Activated CD4-positive, alpha-beta T cell treated with anti-CD3 and anti-CD28 coated beads, Interleukin-2, amount 10 ng/mL, durations not matched to agents 7 days and 5 days (primary cell): ENCODE results near the gene ZNF831. TPM values are rescaled to one million over a fixed set of nuclear protein-coding genes. Genes with fewer than 3 reads are reported as not detected.

Experiments used
- CTCF ChIA-PET: fragments of 350-600 bp; sonication (Branson Sonifier 250); formaldehyde crosslinking; loops from one replicate; lab custom pipeline; 2021; ENCODE audit warnings: antibody characterized with exemption; lab: Charles Lee
- POLR2A ChIA-PET: fragments of 350-600 bp; sonication (Branson Sonifier 250); formaldehyde crosslinking; loops from one replicate; lab custom pipeline; 2021; ENCODE audit warnings: antibody characterized with exemption; lab: Charles Lee
- DNase-seq: peaks from one replicate; pipeline ENCODE4 v3.0.0-alpha.2; 2020
- H3K27ac Mint-ChIP-seq: one replicate; pipeline ENCODE4 v1.8.0; 2021; ENCODE audit warnings: mild to moderate bottlenecking, moderate library complexity, mixed read lengths
- H3K27me3 Mint-ChIP-seq: one replicate; pipeline ENCODE4 v1.8.0; 2021; ENCODE audit warnings: mixed read lengths
- H3K36me3 Mint-ChIP-seq: one replicate; pipeline ENCODE4 v1.8.0; 2021; ENCODE audit warnings: low read depth, mixed read lengths
- H3K4me1 Mint-ChIP-seq: one replicate; pipeline ENCODE4 v1.8.0; 2021; ENCODE audit warnings: mixed read lengths
- H3K4me3 Mint-ChIP-seq: one replicate; pipeline ENCODE4 v1.8.0; 2021; ENCODE audit warnings: mild to moderate bottlenecking, moderate library complexity, mixed read lengths
- H3K9me3 Mint-ChIP-seq: one replicate; pipeline ENCODE4 v1.8.0; 2021; ENCODE audit warnings: mixed read lengths
- total RNA-seq, 2 experiments: library from RNA; stranded (reverse); gene quantifications; one replicate each; pipeline ENCODE4 v1.2.3, GENCODE V29; 2021

Gene ZNF831
- total RNA-seq, 2 experiments from 2014 or later: 10.3 to 10.4 TPM

- POLR2A ChIA-PET: no interaction called here
- peaks cover 10% of the 10 kb centered on the region for H3K36me3 Mint-ChIP-seq
- H3K27ac Mint-ChIP-seq: peak overlapping the region; percentile 6
- H3K27me3 Mint-ChIP-seq: no peaks in the 10 kb centered on the region
- DNase-seq: no peak
- H3K4me3 Mint-ChIP-seq: no peak overlapping the region
- peaks cover 11% of the 10 kb centered on the region for H3K9me3 Mint-ChIP-seq
- CTCF ChIA-PET: interaction anchor here (1.1 kb wide), 1 partner anchor 81 kb away, joined by 4 read pairs; no protein-coding TSS in a partner anchor
- peaks cover 39% of the 10 kb centered on the region for H3K4me1 Mint-ChIP-seq
Observed at GRCh38 chr20:59125836-59126235, 37.8 kb upstream of the ZNF831 start.

- POLR2A ChIA-PET: no interaction called here
- Mint-ChIP-seq H3K27me3 (no peaks in the 10 kb centered on the region), H3K27ac (no peak overlapping the region), H3K4me3 (no peak overlapping the region), H3K4me1 (peaks cover 19% of the 10 kb centered on the region), H3K36me3 (no peaks in the 10 kb centered on the region), H3K9me3 (no peaks in the 10 kb centered on the region)
- no peak for DNase-seq
- CTCF ChIA-PET: no interaction called here
Observed at GRCh38 chr20:59127839-59128238, 35.8 kb upstream of the ZNF831 start.

- Mint-ChIP-seq H3K9me3 (no peaks in the 10 kb centered on the region), H3K4me1 (peaks cover 2% of the 10 kb centered on the region), H3K36me3 (no peaks in the 10 kb centered on the region), H3K27ac (no peak overlapping the region), H3K27me3 (peaks cover 5% of the 10 kb centered on the region), H3K4me3 (no peak overlapping the region)
- no peak for DNase-seq
- ChIA-PET CTCF (interaction anchor here (0.7 to 1.2 kb wide), 2 partner anchors 10 to 90 kb away, joined by 3 read pairs; no protein-coding TSS in a partner anchor), POLR2A (no interaction called here)
Observed at GRCh38 chr20:59131551-59132285, 31.9 kb upstream of the ZNF831 start.

GRCh38 chr20:59134182-59134581, 29.4 kb upstream of the ZNF831 start:
- CTCF ChIA-PET: no interaction called here
- no peak for DNase-seq
- Mint-ChIP-seq H3K36me3 (no peaks in the 10 kb centered on the region), H3K4me3 (no peak overlapping the region), H3K27ac (no peak overlapping the region), H3K27me3 (peaks cover 6% of the 10 kb centered on the region), H3K9me3 (no peaks in the 10 kb centered on the region), H3K4me1 (no peaks in the 10 kb centered on the region)
- POLR2A ChIA-PET: no interaction called here

- H3K27me3 Mint-ChIP-seq: peaks cover 6% of the 10 kb centered on the region
- no peak for DNase-seq
- POLR2A ChIA-PET: no interaction called here
- no peaks in the 10 kb centered on the region for H3K36me3 Mint-ChIP-seq
- H3K9me3 Mint-ChIP-seq: no peaks in the 10 kb centered on the region
- CTCF ChIA-PET: no interaction called here
- no peak overlapping the region for H3K27ac Mint-ChIP-seq
- H3K4me3 Mint-ChIP-seq: no peak overlapping the region
- H3K4me1 Mint-ChIP-seq: no peaks in the 10 kb centered on the region
Observed at GRCh38 chr20:59135093-59135492, 28.5 kb upstream of the ZNF831 start.

GRCh38 chr20:59136027-59136426, 27.6 kb upstream of the ZNF831 start:
- Mint-ChIP-seq H3K27ac (no peak overlapping the region), H3K4me1 (no peaks in the 10 kb centered on the region), H3K27me3 (peaks cover 6% of the 10 kb centered on the region), H3K4me3 (no peak overlapping the region), H3K36me3 (no peaks in the 10 kb centered on the region), H3K9me3 (no peaks in the 10 kb centered on the region)
- ChIA-PET CTCF (interaction anchor here (0.9 to 1.3 kb wide), 2 partner anchors 14 to 38 kb away, joined by 3 to 4 read pairs; no protein-coding TSS in a partner anchor), POLR2A (no interaction called here)
- no peak for DNase-seq

- Mint-ChIP-seq H3K4me1 (no peaks in the 10 kb centered on the region), H3K27ac (no peak overlapping the region), H3K27me3 (peaks cover 6% of the 10 kb centered on the region), H3K9me3 (no peaks in the 10 kb centered on the region), H3K36me3 (no peaks in the 10 kb centered on the region), H3K4me3 (no peak overlapping the region)
- no peak for DNase-seq
- CTCF ChIA-PET: no interaction called here
- POLR2A ChIA-PET: no interaction called here
Observed at GRCh38 chr20:59137532-59137931, 26.1 kb upstream of the ZNF831 start.

GRCh38 chr20:59138114-59138748, 25.4 kb upstream of the ZNF831 start:
- POLR2A ChIA-PET: no interaction called here
- Mint-ChIP-seq H3K4me3 (no peak overlapping the region), H3K4me1 (no peaks in the 10 kb centered on the region), H3K27ac (no peak overlapping the region), H3K27me3 (peaks cover 6% of the 10 kb centered on the region), H3K36me3 (no peaks in the 10 kb centered on the region), H3K9me3 (no peaks in the 10 kb centered on the region)
- CTCF ChIA-PET: interaction anchor here (0.5 kb wide), 1 partner anchor 51 kb away, joined by 5 read pairs; no protein-coding TSS in a partner anchor
- DNase-seq: no peak

- H3K9me3 Mint-ChIP-seq: no peaks in the 10 kb centered on the region
- no peak for DNase-seq
- H3K4me3 Mint-ChIP-seq: no peak overlapping the region
- peaks cover 12% of the 10 kb centered on the region for H3K4me1 Mint-ChIP-seq
- no peak overlapping the region for H3K27ac Mint-ChIP-seq
- POLR2A ChIA-PET: no interaction called here
- CTCF ChIA-PET: no interaction called here
- H3K27me3 Mint-ChIP-seq: peaks cover 6% of the 10 kb centered on the region
- no peaks in the 10 kb centered on the region for H3K36me3 Mint-ChIP-seq
Observed at GRCh38 chr20:59139998-59140397, 23.6 kb upstream of the ZNF831 start.

GRCh38 chr20:59141818-59142581, 21.6 kb upstream of the ZNF831 start:
- Mint-ChIP-seq H3K4me1 (peaks cover 32% of the 10 kb centered on the region), H3K27me3 (no peaks in the 10 kb centered on the region), H3K4me3 (no peak overlapping the region), H3K9me3 (no peaks in the 10 kb centered on the region), H3K27ac (no peak overlapping the region), H3K36me3 (peaks cover 2% of the 10 kb centered on the region)
- ChIA-PET POLR2A (no interaction called here), CTCF (interaction anchor here (0.9 to 2.1 kb wide), 4 partner anchors 10 to 31 kb away, joined by 3 to 7 read pairs (median 4); no protein-coding TSS in a partner anchor)
- DNase-seq: no peak

- Mint-ChIP-seq H3K27me3 (no peaks in the 10 kb centered on the region), H3K36me3 (peaks cover 13% of the 10 kb centered on the region), H3K9me3 (no peaks in the 10 kb centered on the region), H3K4me3 (no peak overlapping the region), H3K4me1 (peaks cover 44% of the 10 kb centered on the region), H3K27ac (no peak overlapping the region)
- POLR2A ChIA-PET: no interaction called here
- CTCF ChIA-PET: interaction anchor here (1.1 to 2.1 kb wide), 4 partner anchors 20 to 64 kb away, joined by 3 to 7 read pairs (median 4); no protein-coding TSS in a partner anchor
- no peak for DNase-seq
Observed at GRCh38 chr20:59143326-59143725, 20.3 kb upstream of the ZNF831 start.

GRCh38 chr20:59144179-59144830, 19.3 kb upstream of the ZNF831 start:
- Mint-ChIP-seq H3K4me1 (peaks cover 52% of the 10 kb centered on the region), H3K27me3 (no peaks in the 10 kb centered on the region), H3K27ac (peak overlapping the region; percentile 16), H3K9me3 (no peaks in the 10 kb centered on the region), H3K4me3 (no peak overlapping the region), H3K36me3 (peaks cover 13% of the 10 kb centered on the region)
- DNase-seq: no peak
- ChIA-PET POLR2A (no interaction called here), CTCF (interaction anchor here (1.1 to 1.4 kb wide), 2 partner anchors 33 to 63 kb away, joined by 3 to 6 read pairs; no protein-coding TSS in a partner anchor)
